Measurements from ENCODE around the gene NCOA3.

- TF ChIP-seq ARNTL (CRISPR knock-in tag; IDR thresholded peaks at IDR 0.05; ENCODE audit: borderline replicate concordance, low read depth), result no peak
- TF ChIP-seq, protein P1, sequence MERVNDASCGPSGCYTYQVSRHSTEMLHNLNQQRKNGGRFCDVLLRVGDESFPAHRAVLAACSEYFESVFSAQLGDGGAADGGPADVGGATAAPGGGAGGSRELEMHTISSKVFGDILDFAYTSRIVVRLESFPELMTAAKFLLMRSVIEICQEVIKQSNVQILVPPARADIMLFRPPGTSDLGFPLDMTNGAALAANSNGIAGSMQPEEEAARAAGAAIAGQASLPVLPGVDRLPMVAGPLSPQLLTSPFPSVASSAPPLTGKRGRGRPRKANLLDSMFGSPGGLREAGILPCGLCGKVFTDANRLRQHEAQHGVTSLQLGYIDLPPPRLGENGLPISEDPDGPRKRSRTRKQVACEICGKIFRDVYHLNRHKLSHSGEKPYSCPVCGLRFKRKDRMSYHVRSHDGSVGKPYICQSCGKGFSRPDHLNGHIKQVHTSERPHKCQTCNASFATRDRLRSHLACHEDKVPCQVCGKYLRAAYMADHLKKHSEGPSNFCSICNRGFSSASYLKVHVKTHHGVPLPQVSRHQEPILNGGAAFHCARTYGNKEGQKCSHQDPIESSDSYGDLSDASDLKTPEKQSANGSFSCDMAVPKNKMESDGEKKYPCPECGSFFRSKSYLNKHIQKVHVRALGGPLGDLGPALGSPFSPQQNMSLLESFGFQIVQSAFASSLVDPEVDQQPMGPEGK (CRISPR knock-in tag; IDR thresholded peaks at IDR 0.05; ENCODE audit: borderline replicate concordance), result no peak
- no peak for TF ChIP-seq BACH2 (CRISPR knock-in tag; IDR thresholded peaks at IDR 0.05; ENCODE audit: borderline replicate concordance)
- TF ChIP-seq RARB (CRISPR knock-in tag; IDR thresholded peaks at IDR 0.05), result no peak
- no peak for TF ChIP-seq ESRRG (CRISPR knock-in tag; IDR thresholded peaks at IDR 0.05)
- TF ChIP-seq ZNF8 (CRISPR knock-in tag; IDR thresholded peaks at IDR 0.05), result no peak
- TF ChIP-seq ZFP30 (CRISPR knock-in tag; IDR thresholded peaks at IDR 0.05), result no peak
- TF ChIP-seq PPARA (CRISPR knock-in tag; IDR thresholded peaks at IDR 0.05; ENCODE audit: borderline replicate concordance), result no peak
- no peak for TF ChIP-seq OSR1 (CRISPR knock-in tag; IDR thresholded peaks at IDR 0.05)
- TF ChIP-seq SNAI2 (CRISPR knock-in tag; IDR thresholded peaks at IDR 0.05), result no peak
- TF ChIP-seq ISL1 (CRISPR knock-in tag; IDR thresholded peaks at IDR 0.05), result no peak
- no peak for TF ChIP-seq ZNF70 (CRISPR knock-in tag; IDR thresholded peaks at IDR 0.05)
- no peak for TF ChIP-seq TCF4 (CRISPR knock-in tag; IDR thresholded peaks at IDR 0.05; ENCODE audit: borderline replicate concordance)
Measured at GRCh38 chr20:47610945-47611250, 109.2 kb downstream of the NCOA3 start.
